K562 (cell line): ENCODE data around the gene SNX27. TPM values are rescaled to one million over a fixed set of nuclear protein-coding genes. Genes with fewer than 3 reads are reported as not detected.

ENCODE experiments used
- CBFA2T3 ChIP-seq: fragments of 450-650 bp; IDR thresholded peaks from 2 replicates; pipeline ENCODE4 v1.6.1; 2017
- EWSR1 ChIP-seq: fragments of 450-650 bp; IDR thresholded peaks from 2 replicates; pipeline ENCODE4 v1.6.1; 2018; ENCODE audit warnings: borderline replicate concordance, mild to moderate bottlenecking, low read depth, moderate library complexity; ENCODE audit not compliant: partially characterized antibody
- KDM4B ChIP-seq, 2 experiments: fragments of 450-650 bp in 1 of 2; sonication (generic) in 1 of 2; IDR thresholded peaks; 2 replicates each; pipeline ENCODE4 v1.6.1; 2016 to 2017; ENCODE audit warnings: borderline replicate concordance in 2 of 2, antibody characterized with exemption in 1 of 2, low read depth in 1 of 2, mild to moderate bottlenecking in 1 of 2
- NCOA1 ChIP-seq: fragments of 450-650 bp; IDR thresholded peaks from 2 replicates; pipeline ENCODE4 v1.6.1; 2016; ENCODE audit warnings: low read depth
- POLR2H ChIP-seq: IDR thresholded peaks from 2 replicates; pipeline ENCODE4 v1.6.1; 2016; ENCODE audit warnings: missing genetic modification characterization, low read depth, mild to moderate bottlenecking, control low read depth, missing compliant biosample characterization, moderate library complexity
- RBM22 ChIP-seq: fragments of 200-400 bp; formaldehyde crosslinking; IDR thresholded peaks from 2 replicates; pipeline ENCODE4 v1.6.1; 2018; ENCODE audit warnings: low read length, low read depth; ENCODE audit not compliant: poor library complexity, severe bottlenecking
- RFX7 ChIP-seq: fragments of 250-450 bp; sonication (Bioruptor Pico); IDR thresholded peaks from 2 replicates; pipeline ENCODE4 v1.5.1; 2021; ENCODE audit warnings: mild to moderate bottlenecking
- TAF7 ChIP-seq: fragments of 450-650 bp; IDR thresholded peaks from 2 replicates; pipeline ENCODE4 v1.6.1; 2016; ENCODE audit warnings: missing genetic modification characterization, missing compliant biosample characterization
- ZNF282 ChIP-seq: sonication (generic); formaldehyde crosslinking; IDR thresholded peaks from 2 replicates; pipeline ENCODE4 v1.8.1; 2023; ENCODE audit warnings: missing genetic modification reagents
- polyA plus RNA-seq, 8 experiments: library from polyadenylated mRNA; depleted of rRNA in 4 of 8; stranded (reverse) in 5 of 8; unstranded in 3 of 8; fragments of >200 nt; fragmentation: Nextera tagmentation in 2 of 8; fragmentation: Illumina TruSeq in 1 of 8; extraction: Ambion mirVana in 2 of 8; extraction: Trizol in 1 of 8; gene quantifications; 2 replicates each; pipeline versions ENCODE4 v1.2.1 to v1.2.3, GENCODE V29; 2011 to 2014; ENCODE audit warnings: inconsistent platforms in 1 of 8, missing spikeins in 1 of 8
- total RNA-seq, 7 experiments: library from RNA; depleted of rRNA in 6 of 7; stranded (reverse); fragments of >200 nt in 6 of 7; fragmentation: Illumina TruSeq in 2 of 7; extraction: Trizol in 2 of 7; gene quantifications; 2 replicates each; pipeline versions ENCODE4 v1.2.1 to v1.2.3, GENCODE V29; 2011 to 2021; ENCODE audit warnings: low replicate concordance in 1 of 7
- TF ChIP-seq, protein P1 (sequence below), 2 experiments: fragments of 450-650 bp; IDR thresholded peaks; 2 replicates each; pipeline ENCODE4 v1.6.1; 2016; ENCODE audit warnings: mild to moderate bottlenecking in 2 of 2, borderline replicate concordance in 1 of 2, low read depth in 1 of 2, moderate library complexity in 1 of 2
- TF ChIP-seq, protein P2 (sequence below): fragments of 450-650 bp; conservative IDR thresholded peaks from 2 replicates; pipeline ENCODE4 v1.6.1; 2016; ENCODE audit warnings: missing genetic modification characterization, low read depth, mild to moderate bottlenecking, control low read depth, missing compliant biosample characterization
- TF ChIP-seq, protein P3 (sequence below): sonication (generic); formaldehyde crosslinking; IDR thresholded peaks from 2 replicates; pipeline ENCODE4 v1.4.0; 2020; ENCODE audit warnings: mild to moderate bottlenecking, missing genetic modification reagents
- TF ChIP-seq, protein P4 (sequence below), 2 experiments: IDR thresholded peaks in 1 of 2; conservative IDR thresholded peaks in 1 of 2; 2 replicates each; pipeline ENCODE4 v1.6.1; 2016; ENCODE audit warnings: low read depth in 2 of 2, mild to moderate bottlenecking in 1 of 2, missing compliant biosample characterization in 1 of 2, missing genetic modification characterization in 1 of 2, moderate library complexity in 1 of 2

SNX27 gene
- total and polyA plus RNA-seq, 9 of the 15 experiments (the other 6 are each of a cell fraction or from before 2014, with no cell fraction given): 4.5 to 18.7 (median 10.1) TPM

DNA sequence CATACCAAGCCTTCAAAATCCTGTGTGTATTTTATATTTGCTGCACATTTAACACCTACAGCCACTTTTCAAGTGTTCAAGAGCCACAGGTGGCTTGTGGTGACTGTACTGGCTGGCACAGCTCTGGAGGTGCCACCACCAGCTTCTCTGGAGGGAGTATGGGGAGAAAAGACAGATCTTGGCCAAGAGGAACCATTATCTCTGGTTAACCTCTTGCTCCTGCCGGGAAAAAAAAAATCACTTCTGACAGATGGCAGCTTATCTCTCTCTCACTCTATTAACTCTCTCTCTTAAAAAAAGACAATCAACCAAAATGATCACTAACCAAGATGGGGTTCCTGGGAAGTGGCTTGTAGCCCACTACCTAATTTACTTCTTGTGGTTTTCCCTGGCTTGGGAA lies 108.3 kb downstream of the SNX27 start (continued):
- TF ChIP-seq, protein P1, sequence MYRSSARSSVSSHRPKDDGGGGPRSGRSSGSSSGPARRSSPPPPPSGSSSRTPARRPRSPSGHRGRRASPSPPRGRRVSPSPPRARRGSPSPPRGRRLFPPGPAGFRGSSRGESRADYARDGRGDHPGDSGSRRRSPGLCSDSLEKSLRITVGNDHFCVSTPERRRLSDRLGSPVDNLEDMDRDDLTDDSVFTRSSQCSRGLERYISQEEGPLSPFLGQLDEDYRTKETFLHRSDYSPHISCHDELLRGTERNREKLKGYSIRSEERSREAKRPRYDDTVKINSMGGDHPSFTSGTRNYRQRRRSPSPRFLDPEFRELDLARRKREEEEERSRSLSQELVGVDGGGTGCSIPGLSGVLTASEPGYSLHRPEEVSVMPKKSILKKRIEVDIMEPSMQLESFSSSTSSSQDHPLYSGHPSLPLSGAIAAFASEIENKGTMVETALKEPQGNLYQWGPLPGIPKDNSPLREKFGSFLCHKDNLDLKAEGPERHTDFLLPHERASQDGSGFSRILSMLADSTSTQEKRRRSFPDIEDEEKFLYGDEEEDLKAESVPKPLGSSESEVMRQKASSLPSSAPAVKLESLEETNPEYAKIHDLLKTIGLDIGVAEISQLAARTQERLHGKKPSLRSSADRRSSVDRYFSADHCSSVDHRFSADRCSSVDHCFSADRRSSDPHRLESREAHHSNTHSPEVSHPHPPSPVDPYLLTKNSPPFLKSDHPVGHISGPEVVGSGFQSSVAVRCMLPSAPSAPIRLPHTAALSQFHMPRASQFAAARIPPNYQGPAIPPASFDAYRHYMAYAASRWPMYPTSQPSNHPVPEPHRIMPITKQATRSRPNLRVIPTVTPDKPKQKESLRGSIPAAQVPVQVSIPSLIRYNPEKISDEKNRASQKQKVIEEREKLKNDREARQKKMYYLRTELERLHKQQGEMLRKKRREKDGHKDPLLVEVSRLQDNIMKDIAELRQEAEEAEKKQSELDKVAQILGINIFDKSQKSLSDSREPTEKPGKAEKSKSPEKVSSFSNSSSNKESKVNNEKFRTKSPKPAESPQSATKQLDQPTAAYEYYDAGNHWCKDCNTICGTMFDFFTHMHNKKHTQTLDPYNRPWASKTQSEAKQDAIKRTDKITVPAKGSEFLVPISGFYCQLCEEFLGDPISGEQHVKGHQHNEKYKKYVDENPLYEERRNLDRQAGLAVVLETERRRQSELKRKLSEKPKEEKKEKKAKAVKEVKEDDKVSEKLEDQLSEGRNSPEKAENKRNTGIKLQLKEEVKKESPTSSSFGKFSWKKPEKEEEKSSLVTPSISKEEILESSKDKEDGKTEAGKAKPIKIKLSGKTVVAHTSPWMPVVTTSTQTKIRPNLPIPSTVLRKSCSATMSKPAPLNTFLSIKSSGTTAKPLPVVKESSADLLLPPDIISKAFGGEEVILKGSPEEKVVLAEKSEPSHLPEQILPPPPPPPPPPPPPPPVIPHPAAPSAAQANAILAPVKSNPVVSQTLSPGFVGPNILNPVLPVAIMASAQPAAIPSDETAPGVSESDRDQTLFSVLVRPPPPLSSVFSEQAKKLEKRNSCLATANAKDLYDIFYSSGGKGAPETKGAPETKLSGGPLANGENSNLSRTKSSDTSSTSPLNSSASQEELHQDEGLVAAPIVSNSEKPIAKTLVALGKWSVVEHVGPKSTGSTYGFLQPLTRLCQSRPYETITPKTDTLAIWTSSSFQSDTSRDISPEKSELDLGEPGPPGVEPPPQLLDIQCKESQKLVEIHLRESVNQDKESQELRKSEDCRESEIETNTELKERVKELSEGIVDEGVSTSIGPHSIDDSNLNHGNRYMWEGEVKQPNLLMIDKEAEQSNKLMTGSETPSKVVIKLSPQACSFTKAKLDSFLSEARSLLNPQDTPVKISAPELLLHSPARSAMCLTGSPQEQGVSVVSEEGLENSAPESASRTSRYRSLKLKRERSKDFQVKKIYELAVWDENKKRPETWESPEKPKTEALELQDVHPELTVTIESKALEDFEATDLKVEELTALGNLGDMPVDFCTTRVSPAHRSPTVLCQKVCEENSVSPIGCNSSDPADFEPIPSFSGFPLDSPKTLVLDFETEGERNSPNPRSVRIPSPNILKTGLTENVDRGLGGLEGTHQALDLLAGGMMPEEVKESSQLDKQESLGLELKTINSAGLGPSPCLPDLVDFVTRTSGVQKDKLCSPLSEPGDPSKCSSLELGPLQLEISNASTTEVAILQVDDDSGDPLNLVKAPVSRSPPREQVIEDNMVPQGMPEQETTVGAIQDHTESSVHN (IDR thresholded peaks at IDR 0.05; ENCODE audit: borderline replicate concordance in 1 of 2, low read depth in 1 of 2): no peak
- no peak for TF ChIP-seq RFX7
- no peak for TF ChIP-seq TAF7 (tag)
- no peak for TF ChIP-seq ZNF282 (CRISPR knock-in tag)
- TF ChIP-seq POLR2H (tag): no peak
- TF ChIP-seq, protein P2, sequence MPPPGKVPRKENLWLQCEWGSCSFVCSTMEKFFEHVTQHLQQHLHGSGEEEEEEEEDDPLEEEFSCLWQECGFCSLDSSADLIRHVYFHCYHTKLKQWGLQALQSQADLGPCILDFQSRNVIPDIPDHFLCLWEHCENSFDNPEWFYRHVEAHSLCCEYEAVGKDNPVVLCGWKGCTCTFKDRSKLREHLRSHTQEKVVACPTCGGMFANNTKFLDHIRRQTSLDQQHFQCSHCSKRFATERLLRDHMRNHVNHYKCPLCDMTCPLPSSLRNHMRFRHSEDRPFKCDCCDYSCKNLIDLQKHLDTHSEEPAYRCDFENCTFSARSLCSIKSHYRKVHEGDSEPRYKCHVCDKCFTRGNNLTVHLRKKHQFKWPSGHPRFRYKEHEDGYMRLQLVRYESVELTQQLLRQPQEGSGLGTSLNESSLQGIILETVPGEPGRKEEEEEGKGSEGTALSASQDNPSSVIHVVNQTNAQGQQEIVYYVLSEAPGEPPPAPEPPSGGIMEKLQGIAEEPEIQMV: no peak
- no peak for TF ChIP-seq NCOA1
- TF ChIP-seq, protein P3, sequence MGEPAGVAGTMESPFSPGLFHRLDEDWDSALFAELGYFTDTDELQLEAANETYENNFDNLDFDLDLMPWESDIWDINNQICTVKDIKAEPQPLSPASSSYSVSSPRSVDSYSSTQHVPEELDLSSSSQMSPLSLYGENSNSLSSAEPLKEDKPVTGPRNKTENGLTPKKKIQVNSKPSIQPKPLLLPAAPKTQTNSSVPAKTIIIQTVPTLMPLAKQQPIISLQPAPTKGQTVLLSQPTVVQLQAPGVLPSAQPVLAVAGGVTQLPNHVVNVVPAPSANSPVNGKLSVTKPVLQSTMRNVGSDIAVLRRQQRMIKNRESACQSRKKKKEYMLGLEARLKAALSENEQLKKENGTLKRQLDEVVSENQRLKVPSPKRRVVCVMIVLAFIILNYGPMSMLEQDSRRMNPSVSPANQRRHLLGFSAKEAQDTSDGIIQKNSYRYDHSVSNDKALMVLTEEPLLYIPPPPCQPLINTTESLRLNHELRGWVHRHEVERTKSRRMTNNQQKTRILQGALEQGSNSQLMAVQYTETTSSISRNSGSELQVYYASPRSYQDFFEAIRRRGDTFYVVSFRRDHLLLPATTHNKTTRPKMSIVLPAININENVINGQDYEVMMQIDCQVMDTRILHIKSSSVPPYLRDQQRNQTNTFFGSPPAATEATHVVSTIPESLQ: no peak
- TF ChIP-seq, protein P4, sequence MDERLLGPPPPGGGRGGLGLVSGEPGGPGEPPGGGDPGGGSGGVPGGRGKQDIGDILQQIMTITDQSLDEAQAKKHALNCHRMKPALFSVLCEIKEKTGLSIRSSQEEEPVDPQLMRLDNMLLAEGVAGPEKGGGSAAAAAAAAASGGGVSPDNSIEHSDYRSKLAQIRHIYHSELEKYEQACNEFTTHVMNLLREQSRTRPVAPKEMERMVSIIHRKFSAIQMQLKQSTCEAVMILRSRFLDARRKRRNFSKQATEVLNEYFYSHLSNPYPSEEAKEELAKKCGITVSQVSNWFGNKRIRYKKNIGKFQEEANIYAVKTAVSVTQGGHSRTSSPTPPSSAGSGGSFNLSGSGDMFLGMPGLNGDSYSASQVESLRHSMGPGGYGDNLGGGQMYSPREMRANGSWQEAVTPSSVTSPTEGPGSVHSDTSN (CRISPR knock-in tag; IDR thresholded peaks at IDR 0.05; ENCODE audit: low read depth): no peak
- TF ChIP-seq, protein P4 (tag; conservative IDR thresholded peaks at IDR 0.05; ENCODE audit: low read depth): no peak
- no peak for TF ChIP-seq KDM4B (IDR thresholded peaks at IDR 0.05; ENCODE audit: borderline replicate concordance in 2 of 2, low read depth in 1 of 2)
- TF ChIP-seq EWSR1: no peak
- no peak for TF ChIP-seq RBM22
- TF ChIP-seq CBFA2T3: peak; percentile 64
